Cardiac muscle cell (in vitro differentiated cells and primary cell): ENCODE results near the gene IFITM10. TPM values are rescaled to one million over a fixed set of nuclear protein-coding genes. Genes with fewer than 3 reads are reported as not detected.

ENCODE experiments used
- DNase-seq, 2 donors: peaks; one replicate each; pipeline versions ENCODE4 v3.0.0 to v3.0.0-alpha.2; 2010 to 2017; ENCODE audit warnings: low read depth in 1 of 2, low spot score in 1 of 2
- H3K27ac ChIP-seq: fragments of 200-600 bp; sonication (generic); 2 replicates; pipeline ENCODE4 v1.5.1; 2016
- H3K27me3 ChIP-seq: fragments of 200-600 bp; sonication (generic); 2 replicates; pipeline ENCODE4 v1.6.0; 2016; ENCODE audit warnings: control low read depth
- H3K36me3 ChIP-seq: fragments of 200-600 bp; sonication (generic); 2 replicates; pipeline ENCODE4 v1.5.1; 2016; ENCODE audit warnings: control low read depth
- H3K4me1 ChIP-seq: fragments of 200-600 bp; sonication (generic); 2 replicates; pipeline ENCODE4 v1.8.1; 2017; ENCODE audit warnings: low read depth, mild to moderate bottlenecking, mixed run types
- H3K4me3 ChIP-seq: fragments of 200-600 bp; sonication (generic); 2 replicates; pipeline ENCODE4 v1.5.1; 2016; ENCODE audit warnings: mild to moderate bottlenecking
- H3K9me3 ChIP-seq: fragments of 200-600 bp; sonication (generic); 2 replicates; pipeline ENCODE4 v1.5.1; 2017; ENCODE audit warnings: low read depth, mild to moderate bottlenecking, control low read depth
- polyA plus RNA-seq: library from polyadenylated mRNA; unstranded; fragments of >200 nt; fragmentation: Nextera tagmentation; extraction: Ambion mirVana; gene quantifications from 2 replicates; pipeline ENCODE4 v1.2.1, GENCODE V29; 2016
- total RNA-seq: library from RNA; depleted of rRNA; stranded (reverse); fragments of >200 nt; gene quantifications from 2 replicates; pipeline ENCODE4 v1.2.3, GENCODE V29; 2016
- TF ChIP-seq, protein P1 (sequence below): IDR thresholded peaks from 2 replicates; pipeline ENCODE4 v1.5.1; 2012; ENCODE audit warnings: low read depth, mild to moderate bottlenecking, low read length

The IFITM10 gene
- total and polyA plus RNA-seq, 2 experiments from 2014 or later = 1.9 TPM; not detected in 1

DNA sequence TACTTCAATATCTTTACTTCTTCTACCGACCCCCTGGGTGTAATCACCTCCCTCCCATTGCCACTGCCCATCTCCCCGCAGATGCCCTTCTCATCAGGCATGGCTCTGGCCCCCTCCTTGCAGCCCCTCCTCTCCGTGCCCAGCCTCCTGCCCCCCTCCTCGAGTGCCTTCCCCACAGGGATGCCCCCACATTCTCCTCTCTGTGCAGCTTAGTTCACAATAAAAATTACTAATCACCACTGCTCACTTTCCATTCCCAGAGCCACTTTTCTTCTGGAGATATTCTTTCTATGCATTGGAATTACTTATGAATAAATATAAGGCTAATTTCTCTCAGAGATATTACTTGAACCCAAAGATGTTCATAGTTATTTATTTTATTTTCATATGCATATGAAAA, 22.1 kb downstream of the IFITM10 start:
- TF ChIP-seq, protein P1, sequence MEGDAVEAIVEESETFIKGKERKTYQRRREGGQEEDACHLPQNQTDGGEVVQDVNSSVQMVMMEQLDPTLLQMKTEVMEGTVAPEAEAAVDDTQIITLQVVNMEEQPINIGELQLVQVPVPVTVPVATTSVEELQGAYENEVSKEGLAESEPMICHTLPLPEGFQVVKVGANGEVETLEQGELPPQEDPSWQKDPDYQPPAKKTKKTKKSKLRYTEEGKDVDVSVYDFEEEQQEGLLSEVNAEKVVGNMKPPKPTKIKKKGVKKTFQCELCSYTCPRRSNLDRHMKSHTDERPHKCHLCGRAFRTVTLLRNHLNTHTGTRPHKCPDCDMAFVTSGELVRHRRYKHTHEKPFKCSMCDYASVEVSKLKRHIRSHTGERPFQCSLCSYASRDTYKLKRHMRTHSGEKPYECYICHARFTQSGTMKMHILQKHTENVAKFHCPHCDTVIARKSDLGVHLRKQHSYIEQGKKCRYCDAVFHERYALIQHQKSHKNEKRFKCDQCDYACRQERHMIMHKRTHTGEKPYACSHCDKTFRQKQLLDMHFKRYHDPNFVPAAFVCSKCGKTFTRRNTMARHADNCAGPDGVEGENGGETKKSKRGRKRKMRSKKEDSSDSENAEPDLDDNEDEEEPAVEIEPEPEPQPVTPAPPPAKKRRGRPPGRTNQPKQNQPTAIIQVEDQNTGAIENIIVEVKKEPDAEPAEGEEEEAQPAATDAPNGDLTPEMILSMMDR = no peak
- Histone ChIP-seq H3K36me3 (no peaks in the 10 kb centered on the region), H3K4me3 (no peak overlapping the region), H3K9me3 (no peaks in the 10 kb centered on the region), H3K27me3 (peaks cover 36% of the 10 kb centered on the region), H3K4me1 (no peaks in the 10 kb centered on the region), H3K27ac (no peak overlapping the region)
- DNase-seq = no peak

GRCh38 chr11:1727861-1728260, 22.5 kb downstream of the IFITM10 start:
- H3K4me1 ChIP-seq = no peaks in the 10 kb centered on the region
- H3K4me3 ChIP-seq = no peak overlapping the region
- TF ChIP-seq, protein P1 = no peak
- no peak for DNase-seq
- no peaks in the 10 kb centered on the region for H3K9me3 ChIP-seq
- peaks cover 34% of the 10 kb centered on the region for H3K27me3 ChIP-seq
- H3K27ac ChIP-seq = no peak overlapping the region
- no peaks in the 10 kb centered on the region for H3K36me3 ChIP-seq

GRCh38 chr11:1727096-1727690, 23.2 kb downstream of the IFITM10 start:
- no peak for DNase-seq
- TF ChIP-seq, protein P1 = no peak
- Histone ChIP-seq H3K27ac (no peak overlapping the region), H3K9me3 (no peaks in the 10 kb centered on the region), H3K27me3 (peaks cover 32% of the 10 kb centered on the region), H3K4me3 (no peak overlapping the region), H3K4me1 (no peaks in the 10 kb centered on the region), H3K36me3 (no peaks in the 10 kb centered on the region)

DNA sequence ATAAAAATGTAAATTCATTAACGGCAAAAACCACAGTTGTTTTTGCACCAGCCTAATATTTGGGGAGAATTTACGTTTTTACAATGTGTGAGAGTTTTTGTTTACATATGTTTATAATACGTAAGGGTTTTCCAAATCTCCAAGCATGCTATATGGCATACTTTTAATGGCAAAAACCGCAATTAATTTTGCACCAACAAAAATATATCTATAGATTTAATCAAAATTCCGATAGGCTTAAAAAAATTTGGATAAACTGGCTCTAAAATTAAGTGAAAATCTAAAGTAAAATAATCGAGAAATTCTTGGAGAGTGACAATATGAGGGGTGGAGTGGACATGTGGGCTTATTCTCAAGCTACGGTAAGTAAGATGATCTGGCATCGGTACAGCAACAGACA, 30.6 kb downstream of the IFITM10 start:
- Histone ChIP-seq H3K27ac (no peak overlapping the region), H3K4me3 (no peak overlapping the region), H3K36me3 (no peaks in the 10 kb centered on the region), H3K4me1 (peaks cover 6% of the 10 kb centered on the region), H3K27me3 (peaks cover 4% of the 10 kb centered on the region), H3K9me3 (no peaks in the 10 kb centered on the region)
- no peak for DNase-seq
- TF ChIP-seq, protein P1 = no peak

DNA sequence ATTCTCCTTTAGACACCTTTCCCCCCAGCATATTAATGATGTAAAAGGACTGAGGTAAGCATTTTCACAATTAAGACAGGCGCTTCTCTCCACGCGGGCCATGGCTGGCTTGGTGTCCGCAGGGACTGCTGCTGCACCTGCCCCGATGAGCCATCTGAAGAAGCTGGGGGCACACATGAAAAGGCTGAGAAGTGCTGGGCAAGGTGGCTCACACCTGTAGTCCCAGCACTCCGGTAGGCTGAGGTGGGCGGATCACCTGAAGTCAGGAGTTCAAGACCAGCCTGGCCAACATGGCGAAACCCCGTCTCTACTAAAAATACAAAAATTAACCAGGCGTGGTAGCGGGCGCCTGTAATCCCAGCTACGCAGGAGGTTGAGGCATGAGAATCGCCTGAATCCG, 32.1 kb downstream of the IFITM10 start:
- peaks cover 6% of the 10 kb centered on the region for H3K4me1 ChIP-seq
- no peak overlapping the region for H3K27ac ChIP-seq
- TF ChIP-seq, protein P1 = no peak
- DNase-seq = no peak
- no peaks in the 10 kb centered on the region for H3K9me3 ChIP-seq
- H3K4me3 ChIP-seq = no peak overlapping the region
- H3K27me3 ChIP-seq = peaks cover 14% of the 10 kb centered on the region
- no peaks in the 10 kb centered on the region for H3K36me3 ChIP-seq
